ENCODE data around the gene IL1R1.

Gene IL1R1

GRCh38 chr2:102194609-102195268 lies 52.2 kb downstream of the IL1R1 start:
- no peak for TF ChIP-seq CTCF (IDR thresholded peaks at IDR 0.05; ENCODE audit: unreplicated experiment in 3 of 3)
- Mint-ChIP-seq H3K27me3 (ENCODE audit: low read depth) (no peaks in the 10 kb centered on the region), H3K4me3 (no peak overlapping the region), H3K36me3 (ENCODE audit: low read depth) (no peaks in the 10 kb centered on the region), H3K9me3 (no peaks in the 10 kb centered on the region), H3K27ac (no peak overlapping the region), H3K4me1 (peaks cover 5% of the 10 kb centered on the region)

DNA sequence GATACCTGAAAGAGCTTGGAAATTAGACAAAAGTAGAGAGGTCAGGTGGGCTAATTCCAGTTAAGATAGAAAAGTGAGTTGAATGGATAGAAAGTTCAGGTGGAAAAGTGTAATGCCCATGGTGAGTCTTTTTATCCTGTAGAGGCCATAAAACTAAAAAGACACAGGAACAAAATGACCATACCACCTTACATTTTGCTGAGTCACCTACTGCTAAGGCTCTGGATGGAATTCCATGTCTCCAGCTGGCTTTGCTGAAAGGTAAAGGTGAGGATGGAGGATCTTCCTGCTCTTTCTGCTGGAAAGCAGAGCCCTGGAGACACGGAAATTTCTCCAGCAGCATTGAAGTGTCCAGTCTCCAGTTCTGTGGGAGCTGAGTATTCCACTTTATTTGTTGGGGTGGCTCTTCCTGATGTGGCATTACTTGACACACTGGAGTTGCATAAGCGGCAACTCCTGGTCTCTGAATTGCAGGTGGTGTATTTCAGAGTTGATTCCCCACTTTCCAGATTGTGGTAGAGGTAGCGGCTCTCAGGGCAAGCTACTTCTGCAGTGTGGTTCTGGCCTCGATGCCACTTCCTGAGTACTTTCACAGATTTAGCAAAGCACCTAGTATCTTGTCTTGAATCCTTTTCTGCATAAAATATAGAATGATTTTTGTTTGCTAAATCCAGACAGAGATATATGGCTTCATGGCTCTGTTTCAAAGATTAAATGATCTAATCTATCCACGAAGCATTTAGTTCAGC lies 55.0 kb downstream of the IL1R1 start:
- no peaks in the 10 kb centered on the region for H3K9me3 Mint-ChIP-seq
- no peak overlapping the region for H3K27ac Mint-ChIP-seq
- TF ChIP-seq CTCF (IDR thresholded peaks at IDR 0.05; ENCODE audit: unreplicated experiment in 3 of 3), result no peak
- no peaks in the 10 kb centered on the region for H3K36me3 Mint-ChIP-seq (ENCODE audit: low read depth)
- H3K27me3 Mint-ChIP-seq (ENCODE audit: low read depth), result no peaks in the 10 kb centered on the region
- no peak overlapping the region for H3K4me3 Mint-ChIP-seq
- H3K4me1 Mint-ChIP-seq, result no peaks in the 10 kb centered on the region

DNA sequence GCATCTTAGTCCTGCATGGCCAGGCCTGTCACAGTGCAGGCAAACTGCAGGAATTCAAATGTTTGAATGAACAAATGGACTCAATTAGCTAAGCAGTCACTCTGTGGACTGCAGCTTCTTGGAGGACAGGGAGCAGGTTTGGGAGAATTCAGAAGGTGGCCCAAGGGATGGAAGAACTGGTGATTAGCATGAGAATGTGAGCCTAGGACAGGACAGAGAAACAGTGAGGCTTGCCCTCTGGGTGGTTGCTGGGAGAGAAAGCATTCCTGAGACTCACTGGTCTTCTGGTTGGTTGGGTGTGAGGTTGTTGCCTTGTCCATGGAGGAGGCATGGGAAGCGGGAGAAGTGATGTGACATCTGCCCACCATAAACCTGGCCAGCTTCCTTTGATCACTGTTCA lies 58.0 kb downstream of the IL1R1 start:
- H3K9me3 Mint-ChIP-seq, result peaks cover 19% of the 10 kb centered on the region
- H3K4me3 Mint-ChIP-seq, result no peak overlapping the region
- H3K36me3 Mint-ChIP-seq (ENCODE audit: low read depth), result no peaks in the 10 kb centered on the region
- no peak overlapping the region for H3K27ac Mint-ChIP-seq
- H3K27me3 Mint-ChIP-seq (ENCODE audit: low read depth), result no peaks in the 10 kb centered on the region
- TF ChIP-seq CTCF (IDR thresholded peaks at IDR 0.05; ENCODE audit: unreplicated experiment in 3 of 3), result no peak
- no peaks in the 10 kb centered on the region for H3K4me1 Mint-ChIP-seq

- H3K4me1 Mint-ChIP-seq, result no peaks in the 10 kb centered on the region
- H3K9me3 Mint-ChIP-seq, result peaks cover 23% of the 10 kb centered on the region
- TF ChIP-seq CTCF (IDR thresholded peaks at IDR 0.05; ENCODE audit: unreplicated experiment in 3 of 3), result no peak
- no peaks in the 10 kb centered on the region for H3K27me3 Mint-ChIP-seq (ENCODE audit: low read depth)
- H3K4me3 Mint-ChIP-seq, result no peak overlapping the region
- H3K27ac Mint-ChIP-seq, result no peak overlapping the region
- H3K36me3 Mint-ChIP-seq (ENCODE audit: low read depth), result no peaks in the 10 kb centered on the region
Observed at GRCh38 chr2:102204638-102205037, 62.1 kb downstream of the IL1R1 start.

DNA sequence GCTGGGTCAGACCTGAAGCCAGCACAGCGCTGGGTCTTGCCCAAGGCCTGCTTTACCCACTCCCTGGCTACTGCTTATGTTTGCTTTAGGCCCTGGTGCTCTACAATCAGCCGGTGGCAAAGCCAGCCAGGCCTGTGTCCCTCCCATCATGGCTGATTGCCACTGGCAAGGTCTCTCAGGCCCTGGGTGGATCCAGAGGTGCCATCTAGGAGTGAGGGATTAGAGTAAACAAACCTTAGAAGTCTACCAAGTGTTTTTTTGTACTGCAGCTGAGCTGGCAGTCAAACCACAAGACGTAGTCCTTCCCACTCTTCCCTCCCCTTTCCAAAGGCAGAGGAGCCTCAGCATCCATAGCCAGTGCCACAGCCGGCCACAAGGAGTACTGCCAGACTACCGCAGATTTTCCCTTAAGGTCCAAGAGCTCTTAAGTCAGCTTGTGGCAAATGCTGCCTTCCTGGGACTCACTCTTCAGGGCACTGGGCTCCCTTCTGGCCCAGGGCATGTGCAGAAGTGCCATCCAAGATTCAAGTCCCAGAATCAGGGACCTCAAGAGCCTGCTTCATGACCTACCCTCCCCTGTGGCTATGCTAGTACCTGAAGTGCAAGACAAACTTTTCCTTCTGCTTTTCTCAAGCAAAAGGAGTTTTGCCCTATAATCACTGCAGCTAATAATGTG lies 64.3 kb downstream of the IL1R1 start:
- no peak overlapping the region for H3K4me3 Mint-ChIP-seq
- no peak overlapping the region for H3K27ac Mint-ChIP-seq
- H3K4me1 Mint-ChIP-seq, result no peaks in the 10 kb centered on the region
- peaks cover 23% of the 10 kb centered on the region for H3K9me3 Mint-ChIP-seq
- no peaks in the 10 kb centered on the region for H3K36me3 Mint-ChIP-seq (ENCODE audit: low read depth)
- H3K27me3 Mint-ChIP-seq (ENCODE audit: low read depth), result no peaks in the 10 kb centered on the region
- no peak for TF ChIP-seq CTCF (IDR thresholded peaks at IDR 0.05; ENCODE audit: unreplicated experiment in 3 of 3)

Measured in nephron (organoid).